ENCODE measurements around the gene MRPL27.
A peak's percentile ranks its signal among the peaks of the same experiment; 100 is the strongest.

The MRPL27 gene

DNA sequence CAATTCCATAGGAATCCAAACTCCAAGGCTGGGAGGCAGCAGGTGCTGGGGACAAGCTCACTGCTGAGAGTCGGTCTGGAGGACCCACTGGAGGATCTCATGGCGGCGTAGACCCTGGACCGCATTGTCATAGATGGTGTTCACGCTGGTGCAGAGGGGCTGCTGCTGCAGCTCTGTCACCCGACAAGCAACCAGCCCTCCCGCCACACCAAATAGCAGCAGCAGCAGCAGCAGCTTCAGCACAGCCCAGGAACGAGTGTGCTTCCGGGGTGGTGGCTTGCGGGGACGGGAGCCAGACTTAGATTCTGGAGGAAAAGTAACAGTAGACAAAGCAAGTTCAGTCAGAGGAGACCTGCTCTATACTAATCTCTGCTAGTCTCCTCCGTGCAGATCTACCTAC, 9.9 kb upstream of the MRPL27 start:
- DNase-seq, result no peak

DNA sequence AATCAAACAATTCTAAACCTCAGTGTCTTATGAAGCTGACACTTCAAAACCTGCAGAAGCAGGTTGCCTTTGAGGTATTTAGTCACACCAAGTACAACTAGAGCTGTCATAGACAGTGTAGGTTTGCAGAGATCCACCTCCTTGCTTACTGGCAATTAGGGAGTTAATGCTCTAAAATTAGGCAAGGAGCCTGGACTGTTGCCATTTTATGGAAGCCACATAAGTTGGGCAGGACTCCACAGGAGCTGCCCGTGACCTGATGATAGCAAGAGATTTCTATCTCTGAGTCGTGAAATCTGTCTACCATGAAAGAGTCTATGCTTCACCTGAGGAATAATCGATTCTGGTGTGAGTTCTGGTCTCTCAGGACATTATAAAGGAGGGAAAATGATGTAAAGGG, 8.9 kb upstream of the MRPL27 start:
- DNase-seq, result no peak

DNA sequence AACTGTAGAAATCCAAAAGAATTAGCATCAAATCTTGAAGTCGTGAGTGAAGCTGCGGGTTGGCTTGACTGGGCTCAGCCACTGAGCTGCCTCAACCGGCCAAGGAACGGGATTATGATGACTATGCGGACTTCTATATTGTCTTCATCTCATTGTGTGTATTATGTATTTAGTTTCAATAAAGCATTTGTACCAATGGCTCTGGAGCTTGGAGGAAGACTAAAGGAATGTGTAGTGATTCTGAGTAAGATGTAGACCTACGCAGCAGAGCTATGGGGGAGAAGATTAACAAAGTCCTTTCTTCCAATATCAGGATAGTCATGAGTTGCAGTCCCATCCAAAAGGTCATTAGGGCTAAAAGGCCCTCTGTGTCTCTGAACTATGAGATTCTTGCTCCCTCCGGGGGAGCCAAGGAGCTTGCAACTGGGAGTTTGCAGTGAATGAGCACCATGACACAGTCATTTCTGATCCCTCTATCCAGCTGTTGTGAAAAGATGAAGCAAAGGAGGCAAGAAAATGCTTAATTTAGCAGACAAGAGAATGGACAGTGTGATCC, 8.4 kb upstream of the MRPL27 start:
- no peak for DNase-seq

DNA sequence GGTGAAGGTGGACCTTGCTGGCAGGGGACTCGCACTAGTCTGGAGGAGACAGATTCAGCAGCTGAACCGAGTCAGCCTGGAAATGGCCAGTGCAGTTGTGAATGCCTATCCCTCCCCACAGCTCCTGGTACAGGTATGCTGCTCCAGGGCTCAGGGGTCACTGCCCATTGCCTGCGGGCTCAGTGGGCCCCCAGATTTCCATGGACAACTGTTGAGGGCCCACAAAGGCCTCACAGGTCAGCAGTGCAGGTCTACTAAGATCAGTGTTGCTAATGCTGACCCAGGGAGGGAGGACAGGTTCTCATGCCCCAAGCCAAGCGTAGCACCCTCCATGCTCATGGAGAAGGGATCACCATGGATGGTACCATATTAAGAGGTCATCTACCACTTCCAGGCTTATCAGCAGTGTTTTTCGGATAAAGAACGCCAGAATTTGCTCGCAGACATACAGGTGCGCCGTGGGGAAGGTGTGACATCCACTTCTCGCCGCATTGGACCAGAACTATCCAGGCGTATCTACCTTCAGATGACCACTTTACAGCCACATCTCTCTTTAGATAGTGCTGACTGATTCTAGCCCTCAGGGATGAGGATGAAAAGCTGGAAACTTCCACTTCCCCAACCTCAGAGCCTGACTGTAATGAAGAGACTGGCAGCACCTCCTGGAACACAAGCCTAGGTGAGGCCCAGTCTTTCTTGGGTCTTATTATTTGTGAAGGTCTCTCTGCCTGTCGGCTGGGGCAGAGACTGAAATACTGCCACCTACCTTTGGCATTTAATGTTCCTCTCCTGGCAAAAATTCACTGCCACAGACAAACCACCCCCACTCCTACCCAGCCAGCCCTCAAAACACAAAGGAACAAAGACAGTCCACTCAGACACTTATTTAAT, 7.6 kb upstream of the MRPL27 start:
- no peak for DNase-seq

DNA sequence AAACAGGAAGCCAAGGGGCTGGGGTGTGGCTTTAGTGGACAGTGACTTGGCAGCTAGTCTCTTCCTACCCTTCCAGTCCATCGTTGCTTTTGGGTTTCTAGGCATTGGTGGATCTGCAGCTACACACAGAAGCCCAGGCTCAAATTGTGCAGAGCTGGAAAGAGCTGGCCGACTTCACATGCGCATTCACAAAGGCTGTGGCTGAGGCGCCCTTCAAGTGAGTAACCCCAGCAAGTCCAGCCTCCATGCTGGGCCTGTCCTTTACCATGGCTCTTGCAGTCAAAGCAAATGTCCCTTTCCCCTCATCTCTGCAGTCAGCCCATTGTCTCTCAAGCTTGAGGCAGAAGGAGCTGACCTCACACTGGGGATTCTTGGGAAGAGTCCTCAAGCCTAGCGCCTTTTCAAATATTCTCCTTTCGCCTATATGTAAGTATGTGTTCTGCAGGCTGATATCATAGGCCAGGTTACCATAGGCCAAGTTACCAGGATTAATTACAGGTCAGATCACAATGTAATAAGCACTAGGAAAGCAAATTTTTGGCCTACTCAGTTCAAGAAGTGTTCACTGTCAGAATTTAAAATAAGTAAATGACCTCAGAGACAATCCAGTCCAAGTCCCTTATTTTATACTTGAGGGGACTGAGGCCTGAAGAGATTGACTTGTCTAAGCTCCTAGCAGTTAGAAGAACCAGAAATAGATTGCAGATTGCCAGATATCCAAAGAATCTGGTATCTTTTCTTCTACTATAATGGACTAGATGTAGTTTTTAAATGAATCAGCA, 6.6 kb upstream of the MRPL27 start:
- no peak for DNase-seq

DNA sequence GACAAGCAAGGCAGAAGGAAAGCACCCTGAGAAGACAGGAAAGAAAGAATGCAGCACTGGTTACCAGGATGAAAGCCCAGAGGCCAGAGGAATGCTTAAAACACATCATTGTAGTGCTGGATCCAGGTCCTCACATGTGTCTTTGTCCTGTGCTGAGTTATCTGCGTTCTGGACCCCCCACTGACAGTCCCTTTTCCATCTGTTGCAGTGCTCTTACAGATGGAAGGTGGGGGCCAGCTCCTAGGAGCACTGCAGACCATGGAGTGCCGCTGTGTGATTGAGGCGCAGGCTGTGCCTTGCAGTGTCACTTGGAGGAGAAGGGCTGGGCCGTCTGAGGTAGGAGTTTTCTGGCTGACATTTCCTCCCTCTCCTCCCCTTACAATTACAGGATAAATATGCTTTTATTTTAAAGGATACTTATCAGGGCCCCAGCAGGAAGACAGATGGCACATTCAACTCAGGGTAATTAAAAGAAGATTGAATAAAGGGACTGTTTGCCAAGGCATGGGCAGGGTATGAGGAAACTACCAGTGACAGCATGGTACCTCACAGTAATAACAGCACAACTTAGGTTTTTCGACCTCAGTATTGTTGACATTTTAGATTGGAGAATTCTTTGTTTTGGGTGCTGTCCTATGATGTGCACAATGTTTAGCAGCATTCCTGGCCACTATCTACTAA, 3.0 kb upstream of the MRPL27 start:
- peak; percentile 55 for DNase-seq

DNA sequence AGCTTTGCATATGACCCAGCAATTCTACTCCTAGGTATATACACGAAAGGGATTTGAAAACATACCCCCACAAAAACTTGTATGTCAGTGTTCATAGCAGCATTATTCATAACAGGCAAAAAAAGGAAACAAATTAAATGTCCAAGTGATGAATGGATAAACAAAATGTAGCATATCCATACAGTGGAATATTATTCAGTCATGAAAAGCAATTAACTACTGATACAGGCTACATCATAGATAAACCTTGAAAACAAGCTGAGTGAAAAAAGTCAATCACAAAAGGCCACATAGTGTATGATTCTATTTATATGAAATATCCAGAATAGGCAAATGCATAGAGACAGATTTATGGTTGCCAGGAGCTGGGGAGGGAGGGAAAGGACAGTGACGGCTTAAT, 721 bp upstream of the MRPL27 start:
- no peak for DNase-seq

DNA sequence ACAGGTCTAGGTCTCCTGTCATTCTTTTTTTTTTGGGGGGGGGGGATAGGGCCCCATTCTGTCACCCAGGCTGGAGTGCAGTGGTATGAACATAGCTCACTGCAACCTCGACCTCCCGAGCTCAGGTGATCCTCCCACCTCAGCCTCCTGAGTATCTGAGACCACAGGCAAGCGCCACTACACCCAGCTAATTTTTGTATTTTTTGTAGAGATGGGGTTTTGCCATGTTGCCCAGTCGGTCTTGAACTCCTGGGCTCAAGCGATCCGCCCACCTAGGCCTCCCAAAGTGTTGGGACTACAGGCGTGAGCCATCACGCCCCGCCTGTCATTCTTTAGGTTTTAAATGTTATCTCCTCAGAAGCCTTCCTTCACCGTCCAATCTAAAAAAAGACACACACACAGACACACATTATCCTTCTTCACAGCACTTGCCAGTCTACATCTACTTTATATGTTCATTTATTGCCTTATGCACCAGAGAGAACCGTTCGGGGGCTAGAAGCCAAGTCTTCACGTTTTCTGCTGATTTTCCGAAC, 694 bp downstream of the MRPL27 start:
- no peak for DNase-seq

DNA sequence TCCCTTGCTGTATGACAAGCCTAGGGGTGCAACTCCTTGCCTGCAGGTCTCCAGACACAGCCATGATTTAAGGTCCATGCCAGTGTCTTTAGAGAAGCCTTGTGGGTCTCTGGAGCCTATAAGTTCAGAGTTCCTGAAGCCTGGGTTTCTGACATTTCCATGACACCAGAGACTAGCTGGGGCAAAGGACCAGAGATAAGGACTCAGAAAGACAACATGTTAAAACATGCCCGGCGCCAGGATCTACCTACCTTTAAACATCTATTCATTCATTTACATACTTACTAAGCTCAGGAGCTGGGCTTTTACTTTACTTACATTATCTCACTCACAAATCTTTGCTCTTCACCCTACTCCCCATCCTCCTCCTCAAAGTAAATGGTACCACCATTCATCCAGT, 1.5 kb downstream of the MRPL27 start:
- no peak for DNase-seq

DNA sequence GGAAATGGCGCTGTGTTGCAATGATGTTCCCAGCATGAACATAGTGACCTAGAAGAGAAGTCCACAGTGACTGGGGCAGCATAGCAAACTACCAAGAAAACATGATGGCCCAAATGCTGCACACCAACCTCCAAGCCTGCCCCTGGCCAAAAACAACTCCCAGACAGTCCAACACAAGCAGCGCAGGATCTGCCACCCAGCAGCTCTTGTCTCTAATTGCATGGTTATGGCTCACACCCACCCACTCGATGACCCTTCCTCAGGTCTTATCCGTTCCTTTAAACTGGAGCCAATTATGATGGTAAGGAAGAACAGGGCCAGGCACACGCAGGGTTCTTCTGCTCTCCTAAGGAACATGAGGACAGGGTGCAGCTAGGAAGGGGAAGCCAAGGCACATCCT, 2.9 kb downstream of the MRPL27 start:
- no peak for DNase-seq

DNA sequence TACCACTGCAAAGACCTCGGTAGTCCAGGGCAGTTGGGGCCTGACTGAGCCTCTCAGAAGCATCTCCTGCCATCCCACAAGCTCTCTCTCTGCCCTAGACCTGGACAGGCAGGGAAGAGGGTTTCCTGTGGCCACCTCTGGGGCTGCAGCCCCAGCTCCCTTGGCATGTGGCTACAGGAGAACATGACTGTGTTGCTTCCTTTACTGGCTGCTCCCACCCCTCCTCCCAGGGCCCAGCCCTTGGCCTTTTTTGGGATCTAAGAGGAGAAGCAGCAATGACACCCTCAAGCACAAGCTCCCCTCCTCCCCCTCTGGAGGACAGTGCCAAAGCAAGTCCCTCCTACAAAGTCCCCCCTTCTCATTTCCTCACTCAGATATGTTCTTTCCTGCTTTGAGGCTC, 5.6 kb downstream of the MRPL27 start:
- DNase-seq, result no peak

DNA sequence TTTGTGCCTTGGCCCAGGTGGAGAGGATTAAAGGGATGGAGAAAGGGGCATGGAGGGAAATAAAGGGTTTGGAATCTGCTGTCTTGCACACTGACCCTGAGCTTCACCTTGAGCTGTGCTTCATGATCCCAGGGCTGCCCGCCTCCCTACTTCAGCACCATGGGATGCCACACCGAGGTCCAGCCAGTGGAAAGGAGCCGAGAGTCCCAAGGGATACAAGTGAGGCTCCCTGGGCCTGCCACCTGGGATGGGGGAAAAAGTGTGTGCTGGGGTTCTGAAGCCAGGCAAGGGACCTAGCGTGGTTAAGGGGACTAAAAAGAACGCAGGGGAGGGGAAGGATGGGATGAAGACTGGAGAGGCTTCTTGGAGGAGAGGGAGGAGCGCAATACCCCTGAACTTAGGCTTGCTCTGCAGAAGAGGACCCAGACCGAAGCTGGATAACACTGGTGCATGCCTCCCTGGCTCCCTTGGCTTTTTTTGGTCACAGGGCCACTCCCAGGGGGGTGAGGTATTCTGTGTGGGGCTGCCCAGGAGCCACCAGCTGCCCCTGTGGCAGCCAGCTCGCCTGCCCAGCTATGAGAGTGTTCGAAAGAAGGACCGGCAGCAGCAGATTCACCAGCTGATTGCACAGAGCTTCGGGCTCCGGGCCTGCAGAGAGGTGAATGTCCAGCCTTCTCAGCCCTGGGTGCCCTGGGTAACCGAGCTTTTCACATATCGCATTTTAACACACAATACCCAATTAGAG, 7.2 kb downstream of the MRPL27 start:
- DNase-seq, result no peak

DNA sequence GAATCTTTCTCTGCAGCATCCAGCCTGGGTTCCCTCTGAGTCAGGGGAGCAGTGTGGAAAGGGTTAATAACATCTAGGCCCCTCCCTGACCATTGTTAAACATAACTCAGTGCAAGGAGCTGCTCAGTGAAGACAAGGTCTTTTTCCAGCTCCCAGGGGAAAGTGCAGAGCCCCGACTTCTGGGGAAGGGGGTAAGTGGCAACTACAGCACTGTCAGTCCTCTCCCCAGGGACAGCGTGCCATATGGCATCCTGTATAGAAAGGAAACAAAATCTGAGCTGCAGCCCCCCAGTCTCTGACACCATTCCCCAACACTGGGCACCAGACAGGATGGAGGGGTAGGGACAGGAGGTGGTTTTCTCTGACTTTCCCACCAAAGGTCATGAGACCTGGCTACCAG, 7.8 kb downstream of the MRPL27 start:
- no peak for DNase-seq

DNA sequence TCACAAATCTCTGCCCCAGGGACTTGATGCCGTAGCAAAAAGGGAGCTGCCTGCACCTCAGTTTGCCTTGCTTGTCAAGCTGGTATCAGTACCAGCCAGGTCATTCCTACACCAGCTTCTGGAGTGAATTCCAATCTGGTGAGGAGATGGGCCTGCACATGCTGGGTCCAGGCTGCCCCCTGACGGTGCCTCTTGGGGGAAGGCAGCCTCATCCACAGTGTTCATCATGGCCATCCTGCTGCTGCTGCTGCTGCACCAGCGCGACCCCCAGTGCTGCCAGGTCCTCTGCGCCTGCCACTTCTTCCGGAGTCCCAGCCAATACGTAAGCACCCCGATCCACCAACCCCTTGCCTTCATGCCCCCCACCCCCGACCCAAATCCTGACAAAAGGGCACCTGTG, 8.3 kb downstream of the MRPL27 start:
- DNase-seq, result no peak

DNA sequence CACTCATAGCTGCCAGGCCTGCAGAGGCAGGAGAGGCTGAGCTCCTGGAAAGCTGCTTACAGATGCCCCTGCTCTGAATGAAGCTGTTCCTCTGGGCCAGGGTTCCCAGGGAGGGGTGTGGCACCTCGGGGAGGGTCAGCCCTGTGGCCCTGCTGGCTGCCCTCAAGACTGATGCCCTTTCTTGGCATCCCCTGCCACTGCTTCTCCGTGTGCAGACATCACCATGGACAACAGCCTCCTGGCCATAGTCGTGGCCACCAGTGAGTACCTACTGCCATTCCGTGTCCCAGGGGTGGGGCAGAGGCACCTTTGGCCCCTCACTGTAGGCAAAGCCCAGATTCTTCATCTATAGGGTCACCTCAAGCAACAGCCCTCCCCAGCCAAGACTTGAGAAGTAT, 8.9 kb downstream of the MRPL27 start:
- no peak for DNase-seq

DNA sequence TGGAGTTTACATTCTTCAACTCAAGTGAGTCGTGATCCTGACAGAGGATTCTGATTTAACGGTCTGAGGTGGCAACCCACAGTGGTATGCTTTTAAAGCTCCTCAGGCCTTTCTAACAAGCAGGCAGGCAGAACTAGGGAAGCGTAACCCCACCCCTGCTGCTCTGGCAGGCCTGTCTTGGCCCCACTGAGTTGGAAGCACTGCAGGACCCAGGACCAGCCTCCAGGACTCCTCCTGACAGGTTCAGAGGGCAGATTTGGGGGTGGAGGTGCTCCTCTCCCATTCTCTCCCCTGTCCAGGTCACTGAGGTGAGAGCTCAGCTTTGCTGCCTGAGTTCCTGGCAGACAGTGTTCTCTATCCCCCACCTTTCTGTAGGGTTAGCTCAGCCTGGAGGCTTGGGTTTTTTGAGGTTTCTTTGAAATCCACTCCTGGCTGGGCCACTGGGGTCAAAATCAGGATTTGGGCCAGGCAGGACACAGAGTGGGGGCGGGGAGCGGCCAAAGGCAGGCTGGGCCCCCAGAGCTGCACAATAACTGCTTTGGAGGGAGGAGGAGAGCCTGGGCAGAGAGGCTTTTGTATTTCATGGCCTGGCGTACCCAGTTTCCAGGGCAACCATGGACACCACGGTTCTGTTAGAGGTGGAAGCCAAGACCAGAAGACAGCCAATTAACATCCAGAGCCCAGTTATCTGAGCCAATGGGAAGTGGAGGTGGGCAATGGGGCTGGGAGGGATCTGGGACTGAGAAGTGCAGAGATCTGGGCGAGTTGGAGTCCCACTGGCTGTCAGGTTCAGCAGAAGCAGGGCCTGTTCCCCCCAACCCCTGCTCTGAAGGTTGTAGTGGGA, 9.5 kb downstream of the MRPL27 start:
- DNase-seq, result no peak

DNA sequence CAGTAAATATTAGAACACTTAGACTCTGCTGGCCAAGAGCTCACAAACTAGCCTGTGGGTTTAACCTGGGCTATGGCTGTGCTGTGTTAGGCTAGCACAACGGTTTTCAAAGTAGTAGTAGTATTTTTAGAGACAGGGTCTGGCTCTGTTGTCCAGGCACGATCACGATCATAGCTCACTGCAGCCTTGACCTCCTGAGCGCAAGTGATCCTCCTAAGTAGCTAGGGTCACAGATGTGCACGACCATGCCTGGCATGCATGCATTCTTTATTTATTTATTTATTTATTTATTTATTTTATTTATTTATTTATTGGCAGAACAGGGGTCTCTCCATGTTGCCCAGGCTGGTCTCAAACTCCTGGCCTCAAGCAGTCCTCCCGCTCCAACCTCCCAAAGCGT, 10.3 kb downstream of the MRPL27 start:
- no peak for DNase-seq

DNA sequence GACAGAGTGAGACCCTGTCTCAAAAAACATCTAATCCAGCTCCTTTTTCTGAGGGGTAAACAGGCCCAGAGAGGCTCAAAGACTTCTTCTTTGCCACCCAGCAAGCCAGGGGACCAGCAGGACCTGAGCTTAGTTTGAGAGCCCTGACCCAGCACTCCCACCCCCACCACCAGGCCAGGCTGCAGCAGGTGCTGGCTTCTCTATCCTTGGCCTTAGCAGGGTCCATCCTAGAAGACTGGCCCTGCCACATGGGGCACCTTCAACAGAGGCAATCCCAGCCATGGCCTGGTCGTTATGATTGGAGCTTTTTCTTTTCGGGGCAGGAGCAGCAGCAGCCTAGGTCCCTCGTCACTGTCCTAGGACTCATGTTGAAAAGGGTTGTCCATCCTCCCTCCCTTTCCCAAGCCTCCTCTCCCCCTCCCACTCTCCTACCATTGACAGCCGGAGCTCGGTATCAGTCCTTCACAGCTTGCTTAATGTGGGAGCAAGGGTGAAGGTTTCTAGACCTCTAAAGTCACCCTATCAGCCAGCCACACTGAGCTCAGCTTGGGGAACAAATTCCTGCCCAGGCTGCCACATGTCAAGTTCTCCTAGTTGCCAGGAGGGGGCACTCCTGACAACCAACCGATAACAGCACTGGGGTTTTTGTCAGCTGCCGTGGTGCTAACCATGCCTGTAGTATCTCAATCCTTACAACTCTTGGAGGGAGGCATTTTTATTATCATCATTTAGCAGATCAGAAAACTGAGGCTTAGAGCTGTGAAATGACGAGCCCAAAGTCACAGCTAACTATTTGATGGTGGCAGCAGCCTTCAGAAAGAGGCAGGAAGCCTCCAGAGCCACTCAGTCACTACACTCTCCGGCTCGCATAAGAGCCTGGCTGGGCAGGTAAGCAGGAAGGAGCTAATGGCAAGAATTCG, 11.2 kb downstream of the MRPL27 start:
- no peak for DNase-seq

DNA sequence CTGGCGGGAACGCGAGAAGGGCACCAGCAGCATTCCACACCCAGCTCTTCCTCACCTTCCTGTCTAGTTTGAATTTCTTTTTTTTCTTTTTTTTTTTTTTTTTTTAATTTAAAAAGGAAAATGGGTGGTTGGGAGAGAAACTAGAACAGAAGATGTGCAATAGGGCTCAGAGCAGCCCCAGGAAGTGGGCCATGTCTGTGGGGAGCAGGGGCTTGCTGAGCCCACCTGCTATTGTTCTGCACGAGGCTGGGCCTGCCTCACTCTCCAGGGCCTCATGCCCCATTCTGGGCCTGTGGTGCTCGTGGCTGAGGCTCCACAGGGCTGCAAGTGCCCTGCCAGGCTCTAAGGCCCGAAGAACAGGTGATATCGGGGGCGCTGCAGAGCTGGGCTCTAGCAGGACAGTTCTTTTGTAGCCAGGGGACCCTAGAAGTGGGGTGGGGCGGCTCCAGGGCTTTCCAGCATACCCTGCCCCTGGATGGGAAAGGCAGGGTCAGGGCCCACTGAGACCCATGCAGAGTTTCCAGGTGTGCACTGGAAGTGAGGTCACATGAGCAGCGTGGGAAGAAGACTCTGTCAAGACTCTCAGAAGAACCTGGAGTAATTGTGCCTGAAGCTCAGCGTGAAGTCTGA, 12.4 kb downstream of the MRPL27 start:
- DNase-seq, result no peak

DNA sequence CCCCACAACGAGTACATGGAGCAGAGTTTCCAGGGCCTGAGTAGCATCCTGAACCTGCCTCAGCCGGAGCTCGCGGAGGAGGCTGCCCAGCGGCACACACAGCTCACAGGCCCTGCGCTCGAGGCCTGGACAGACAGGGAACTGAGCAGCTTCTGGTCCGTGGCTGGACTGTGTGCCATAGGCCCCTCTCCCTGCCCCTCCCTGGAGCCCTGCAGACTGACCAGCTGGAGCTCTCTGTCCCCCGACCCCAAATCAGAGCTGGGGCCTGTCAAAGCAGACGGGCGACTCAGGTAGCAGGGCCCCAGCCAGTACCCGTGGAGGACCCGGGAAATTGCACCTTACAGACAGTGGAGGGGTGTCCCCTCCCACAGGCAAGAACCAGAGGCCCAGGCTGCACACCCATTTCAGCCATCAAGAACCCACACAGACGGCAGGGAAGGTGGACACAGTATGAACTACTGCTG, 13.0 kb downstream of the MRPL27 start:
- DNase-seq, result no peak

Data from NCI-H2081 treated with DMSO at 0.1 percent for 48 hours (cell line).